Activated T-cell treated with anti-CD3 and anti-CD28 coated beads for 24 hours (primary cell): ENCODE data around the gene CTIF.

Experiments used
- DNase-seq: peaks from one replicate; pipeline ENCODE4 v3.0.0-alpha.2; 2020; ENCODE audit warnings: low read depth

Gene CTIF

GRCh38 chr18:48836806-48837615, 298.2 kb downstream of the CTIF start:
- no peak for DNase-seq

GRCh38 chr18:48837676-48838075, 298.8 kb downstream of the CTIF start:
- no peak for DNase-seq

GRCh38 chr18:48838166-48838775, 299.4 kb downstream of the CTIF start:
- DNase-seq = no peak

- DNase-seq = no peak
Observed at GRCh38 chr18:48838921-48839818, 300.3 kb downstream of the CTIF start.

GRCh38 chr18:48839819-48840490, 301.1 kb downstream of the CTIF start:
- no peak for DNase-seq

GRCh38 chr18:48840491-48840877, 301.7 kb downstream of the CTIF start:
- DNase-seq = no peak

GRCh38 chr18:48841381-48842258, 302.8 kb downstream of the CTIF start:
- DNase-seq = no peak

- no peak for DNase-seq
Observed at GRCh38 chr18:48842259-48843061, 303.6 kb downstream of the CTIF start.

- no peak for DNase-seq
Observed at GRCh38 chr18:48843162-48843561, 304.3 kb downstream of the CTIF start.

- no peak for DNase-seq
Observed at GRCh38 chr18:48843596-48843995, 304.8 kb downstream of the CTIF start.

GRCh38 chr18:48844271-48844670, 305.4 kb downstream of the CTIF start:
- DNase-seq = no peak

GRCh38 chr18:48845174-48845573, 306.3 kb downstream of the CTIF start:
- no peak for DNase-seq

GRCh38 chr18:48846423-48846932, 307.6 kb downstream of the CTIF start:
- no peak for DNase-seq

GRCh38 chr18:48847807-48848486, 309.1 kb downstream of the CTIF start:
- DNase-seq = no peak

- no peak for DNase-seq
Observed at GRCh38 chr18:48848641-48849143, 309.9 kb downstream of the CTIF start.

GRCh38 chr18:48850822-48851598, 312.2 kb downstream of the CTIF start:
- DNase-seq = no peak

- no peak for DNase-seq
Observed at GRCh38 chr18:48851599-48851960, 312.7 kb downstream of the CTIF start.

GRCh38 chr18:48852292-48852691, 313.5 kb downstream of the CTIF start:
- no peak for DNase-seq

GRCh38 chr18:48852794-48853193, 314.0 kb downstream of the CTIF start:
- DNase-seq = no peak
